Endodermal cell (in vitro differentiated cells): ENCODE results near the gene NUP214. TPM values are rescaled to one million over a fixed set of nuclear protein-coding genes. Genes with fewer than 3 reads are reported as not detected.

Experiments used
- DNase-seq: peaks from one replicate; pipeline ENCODE4 v3.0.0-alpha.2; 2017
- H3K27ac ChIP-seq: 2 replicates; pipeline ENCODE4 v1.5.1; 2013; ENCODE audit warnings: mild to moderate bottlenecking, low read depth, low read length, moderate library complexity
- H3K27me3 ChIP-seq: 2 replicates; pipeline ENCODE4 v1.6.1; 2013; ENCODE audit warnings: mild to moderate bottlenecking, low read length, moderate library complexity; ENCODE audit not compliant: insufficient read depth, control insufficient read depth, poor library complexity, severe bottlenecking
- H3K36me3 ChIP-seq: 2 replicates; pipeline ENCODE4 v1.7.0; 2013; ENCODE audit warnings: mild to moderate bottlenecking, low read length, moderate library complexity; ENCODE audit not compliant: control insufficient read depth, insufficient read depth
- H3K4me1 ChIP-seq: one replicate; pipeline ENCODE4 v1.7.0; 2013; ENCODE audit warnings: low read length; ENCODE audit not compliant: control insufficient read depth, insufficient read depth
- H3K4me3 ChIP-seq: 2 replicates; pipeline ENCODE4 v1.5.1; 2013; ENCODE audit warnings: mild to moderate bottlenecking, low read length, moderate library complexity
- H3K9ac ChIP-seq: 2 replicates; pipeline ENCODE4 v1.6.1; 2013; ENCODE audit warnings: mild to moderate bottlenecking, low read length, moderate library complexity; ENCODE audit not compliant: poor library complexity, severe bottlenecking; ENCODE audit errors: extremely low read depth
- H3K9me3 ChIP-seq: 2 replicates; pipeline ENCODE4 v1.6.1; 2013; ENCODE audit warnings: mild to moderate bottlenecking, low read length, moderate library complexity; ENCODE audit not compliant: control insufficient read depth
- H3K27ac Mint-ChIP-seq: 2 replicates; pipeline ENCODE4 v1.8.0; 2020; ENCODE audit warnings: mixed read lengths
- H3K27me3 Mint-ChIP-seq: 2 replicates; pipeline ENCODE4 v1.8.0; 2021; ENCODE audit warnings: mild to moderate bottlenecking, mixed read lengths; ENCODE audit not compliant: insufficient read depth
- H3K36me3 Mint-ChIP-seq: 2 replicates; pipeline ENCODE4 v1.8.0; 2020; ENCODE audit warnings: low read depth, mixed read lengths
- H3K4me1 Mint-ChIP-seq: 2 replicates; pipeline ENCODE4 v1.8.0; 2020; ENCODE audit warnings: mixed read lengths
- H3K4me3 Mint-ChIP-seq: 2 replicates; pipeline ENCODE4 v1.8.0; 2020; ENCODE audit warnings: mild to moderate bottlenecking, moderate library complexity, mixed read lengths
- H3K9me3 Mint-ChIP-seq: 2 replicates; pipeline ENCODE4 v1.8.0; 2020; ENCODE audit warnings: mild to moderate bottlenecking, mixed read lengths
- WGBS, 2 experiments: methylation state at CpG; one replicate each; pipeline versions ENCODE4 v1.1.5 to v1.1.7; 2013; ENCODE audit warnings: missing lambda C conversion rate in 2 of 2, mixed read lengths in 1 of 2; ENCODE audit not compliant: insufficient coverage in 1 of 2, insufficient read length in 1 of 2; 5-methylcytosine and 5-hydroxymethylcytosine counted together
- total RNA-seq, 2 donors: library from RNA; stranded (reverse); fragmentation: NEBNext Ultra II Directional in 1 of 2; extraction: Animal tissue kit (Norgen Biotek cat#: 25700) in 1 of 2; gene quantifications; 2 replicates in 1 of 2; 3 replicates in 1 of 2; pipeline ENCODE4 v1.2.1, GENCODE V29; 2021
- TF ChIP-seq, protein P1 (sequence below): fragments of 200-600 bp; sonication (generic); conservative IDR thresholded peaks from 2 replicates; pipeline ENCODE4 v1.5.0; 2021; ENCODE audit warnings: antibody characterized with exemption, mild to moderate bottlenecking

Gene NUP214
- total RNA-seq, 2 donors from 2014 or later: 56.7 to 59.9 TPM

DNA sequence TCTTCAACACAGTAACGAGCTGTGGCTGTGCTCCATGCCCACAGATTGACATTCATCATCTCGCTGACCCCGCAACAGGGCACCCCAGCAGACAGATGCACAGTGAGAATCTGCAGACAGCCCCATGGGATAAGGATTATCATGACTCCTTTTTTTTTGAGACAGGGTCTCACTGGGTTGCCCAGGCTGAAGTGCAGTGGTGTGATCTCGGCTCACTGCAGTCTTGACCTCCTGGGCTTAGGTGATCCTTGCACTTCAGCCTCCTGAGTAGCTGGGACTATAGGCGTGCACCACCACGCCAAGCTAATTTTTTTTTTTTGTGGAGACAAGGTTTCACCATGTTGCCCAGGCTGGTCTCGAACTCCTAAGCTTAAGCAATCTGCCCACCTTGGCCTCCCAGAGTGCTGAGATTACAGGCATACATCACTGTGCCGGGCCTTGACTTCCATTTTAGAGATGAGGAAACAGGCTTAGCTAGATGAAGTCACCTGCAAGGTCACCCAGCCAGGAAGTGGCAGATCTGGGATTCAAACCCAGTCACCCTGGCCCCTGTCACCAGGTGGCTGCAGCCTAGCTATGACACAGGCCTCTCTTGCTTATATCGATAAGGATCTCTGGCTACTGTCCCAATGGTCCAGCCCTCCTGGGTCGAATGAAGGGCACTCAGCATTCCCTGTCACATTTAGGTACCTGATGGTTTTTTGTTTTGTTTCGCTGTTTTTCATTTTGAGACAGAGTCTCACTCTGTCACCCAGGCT lies 24.0 kb upstream of the NUP214 start:
- 93 to 96% methylated on average over 11 of the region's 11 CpGs for WGBS, 2 experiments
- Mint-ChIP-seq H3K4me3 (no peak overlapping the region), H3K4me1 (peaks cover 17% of the 10 kb centered on the region), H3K36me3 (peaks cover 19% of the 10 kb centered on the region), H3K27me3 (no peaks in the 10 kb centered on the region), H3K9me3 (no peaks in the 10 kb centered on the region), H3K27ac (no peak overlapping the region)
- Histone ChIP-seq H3K36me3 (peaks cover 10% of the 10 kb centered on the region), H3K9ac (no peak overlapping the region), H3K4me3 (no peak overlapping the region), H3K27ac (no peak overlapping the region), H3K27me3 (no peaks in the 10 kb centered on the region), H3K9me3 (no peaks in the 10 kb centered on the region), H3K4me1 (peaks cover 20% of the 10 kb centered on the region)
- TF ChIP-seq, protein P1, sequence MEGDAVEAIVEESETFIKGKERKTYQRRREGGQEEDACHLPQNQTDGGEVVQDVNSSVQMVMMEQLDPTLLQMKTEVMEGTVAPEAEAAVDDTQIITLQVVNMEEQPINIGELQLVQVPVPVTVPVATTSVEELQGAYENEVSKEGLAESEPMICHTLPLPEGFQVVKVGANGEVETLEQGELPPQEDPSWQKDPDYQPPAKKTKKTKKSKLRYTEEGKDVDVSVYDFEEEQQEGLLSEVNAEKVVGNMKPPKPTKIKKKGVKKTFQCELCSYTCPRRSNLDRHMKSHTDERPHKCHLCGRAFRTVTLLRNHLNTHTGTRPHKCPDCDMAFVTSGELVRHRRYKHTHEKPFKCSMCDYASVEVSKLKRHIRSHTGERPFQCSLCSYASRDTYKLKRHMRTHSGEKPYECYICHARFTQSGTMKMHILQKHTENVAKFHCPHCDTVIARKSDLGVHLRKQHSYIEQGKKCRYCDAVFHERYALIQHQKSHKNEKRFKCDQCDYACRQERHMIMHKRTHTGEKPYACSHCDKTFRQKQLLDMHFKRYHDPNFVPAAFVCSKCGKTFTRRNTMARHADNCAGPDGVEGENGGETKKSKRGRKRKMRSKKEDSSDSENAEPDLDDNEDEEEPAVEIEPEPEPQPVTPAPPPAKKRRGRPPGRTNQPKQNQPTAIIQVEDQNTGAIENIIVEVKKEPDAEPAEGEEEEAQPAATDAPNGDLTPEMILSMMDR: no peak
- DNase-seq: no peak

DNA sequence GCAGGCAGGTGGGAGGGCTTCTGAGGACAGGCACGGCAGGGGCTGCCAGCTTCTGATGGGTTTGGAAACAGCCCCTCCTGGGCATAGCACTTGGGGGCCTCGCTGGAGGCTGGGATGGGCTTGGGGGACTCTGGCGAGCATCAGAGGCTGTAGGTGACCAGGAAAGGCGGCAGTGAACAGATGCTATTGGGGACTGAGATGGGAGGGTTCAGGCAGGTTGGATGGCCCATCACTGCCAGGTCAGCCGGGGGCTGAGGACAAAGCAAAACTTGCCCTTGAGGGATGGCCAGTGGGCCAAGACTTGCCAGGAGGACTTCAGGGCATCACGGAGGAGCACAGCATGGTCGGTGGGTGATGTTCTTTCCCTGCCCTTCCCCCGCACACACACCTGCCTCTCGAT lies 22.4 kb upstream of the NUP214 start:
- TF ChIP-seq, protein P1: no peak
- 92 to 98% methylated on average over 6 to 9 of the region's 9 CpGs for WGBS, 2 experiments
- Histone ChIP-seq H3K36me3 (peaks cover 13% of the 10 kb centered on the region), H3K9ac (no peak overlapping the region), H3K27me3 (no peaks in the 10 kb centered on the region), H3K27ac (no peak overlapping the region), H3K4me1 (peaks cover 15% of the 10 kb centered on the region), H3K9me3 (no peaks in the 10 kb centered on the region), H3K4me3 (no peak overlapping the region)
- no peak for DNase-seq
- Mint-ChIP-seq H3K27me3 (no peaks in the 10 kb centered on the region), H3K36me3 (peaks cover 27% of the 10 kb centered on the region), H3K4me3 (no peak overlapping the region), H3K9me3 (no peaks in the 10 kb centered on the region), H3K27ac (peak overlapping the region; percentile 66), H3K4me1 (peaks cover 11% of the 10 kb centered on the region)

DNA sequence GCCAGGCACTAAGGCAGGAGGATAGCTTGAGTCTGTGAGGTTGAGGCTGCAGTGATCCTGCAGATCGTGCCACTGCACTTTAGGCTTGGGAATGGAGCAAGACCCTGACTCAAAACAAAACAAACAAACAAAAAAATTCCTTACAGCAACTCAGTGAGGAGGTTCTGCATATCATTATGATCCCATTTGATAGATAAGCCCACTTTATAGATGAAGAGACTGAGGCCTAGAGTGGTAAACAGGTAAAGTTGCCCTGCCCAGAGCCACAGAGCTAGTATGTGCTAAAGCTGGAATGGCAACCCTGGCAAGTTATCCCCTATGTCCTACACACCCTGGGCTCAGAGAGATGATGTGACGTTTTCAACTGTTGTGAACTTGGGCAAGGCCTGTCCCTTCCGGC lies 21.9 kb upstream of the NUP214 start:
- H3K27me3 ChIP-seq: no peaks in the 10 kb centered on the region
- H3K9ac ChIP-seq: no peak overlapping the region
- H3K4me1 Mint-ChIP-seq: peaks cover 7% of the 10 kb centered on the region
- no peak overlapping the region for H3K4me3 ChIP-seq
- 70 to 92% methylated on average over 2 to 3 of the region's 3 CpGs for whole genome bisulfite sequencing, 2 experiments
- H3K27me3 Mint-ChIP-seq: no peaks in the 10 kb centered on the region
- DNase-seq: no peak
- no peaks in the 10 kb centered on the region for H3K9me3 Mint-ChIP-seq
- H3K36me3 Mint-ChIP-seq: peaks cover 30% of the 10 kb centered on the region
- no peak overlapping the region for H3K4me3 Mint-ChIP-seq
- TF ChIP-seq, protein P1: no peak
- peaks cover 13% of the 10 kb centered on the region for H3K36me3 ChIP-seq
- no peak overlapping the region for H3K27ac ChIP-seq
- H3K4me1 ChIP-seq: peaks cover 10% of the 10 kb centered on the region
- no peaks in the 10 kb centered on the region for H3K9me3 ChIP-seq
- no peak overlapping the region for H3K27ac Mint-ChIP-seq
